GM18508 (cell line): ENCODE measurements around the gene MAPK8IP1.

Source experiments
- ATAC-seq: cut with Tn5 transposase; IDR thresholded peaks from one replicate; pipeline ENCODE4 v1.9.1; 2021; ENCODE audit warnings: moderate number of reproducible peaks; ENCODE audit not compliant: insufficient read depth, unreplicated experiment

MAPK8IP1 gene

GRCh38 chr11:45922425-45923082 is 37.1 kb downstream of the MAPK8IP1 start, which contains the start of gene LARGE2:
TSS of gene LARGE2 (plus strand) at chr11:45922656. CDS start at chr11:45922883, 227 bp downstream.
- ATAC-seq, result no peak

DNA sequence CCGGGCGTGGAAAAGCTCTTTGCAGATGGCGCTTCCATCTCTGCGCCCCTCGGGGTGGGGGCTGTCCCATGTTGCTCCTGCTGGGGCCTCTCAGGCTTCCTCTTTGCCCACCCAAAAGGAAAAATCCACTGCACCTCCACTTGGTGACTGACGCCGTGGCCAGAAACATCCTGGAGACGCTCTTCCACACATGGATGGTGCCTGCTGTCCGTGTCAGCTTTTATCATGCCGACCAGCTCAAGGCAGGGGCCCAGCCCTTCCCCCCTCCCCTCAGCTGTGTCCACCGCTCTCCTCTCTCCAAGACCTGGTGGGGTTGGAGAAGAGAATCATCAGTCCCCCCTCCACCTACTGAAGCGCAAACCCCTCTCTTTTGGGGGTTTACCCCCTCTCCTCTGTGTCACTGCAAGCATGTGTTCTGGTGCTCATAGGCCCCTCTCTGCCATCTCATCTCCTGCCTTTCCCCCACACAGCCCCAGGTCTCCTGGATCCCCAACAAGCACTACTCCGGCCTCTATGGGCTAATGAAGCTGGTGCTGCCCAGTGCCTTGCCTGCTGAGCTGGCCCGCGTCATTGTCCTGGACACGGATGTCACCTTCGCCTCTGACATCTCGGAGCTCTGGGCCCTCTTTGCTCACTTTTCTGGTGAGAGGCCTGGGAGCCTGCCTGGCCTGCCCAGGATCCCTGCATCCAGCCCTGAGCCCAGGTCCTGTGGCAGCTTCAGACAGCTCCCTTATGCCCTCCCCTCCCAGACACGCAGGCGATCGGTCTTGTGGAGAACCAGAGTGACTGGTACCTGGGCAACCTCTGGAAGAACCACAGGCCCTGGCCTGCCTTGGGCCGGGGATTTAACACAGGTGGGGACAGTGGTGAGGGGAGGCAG is 38.8 kb downstream of the MAPK8IP1 start:
- ATAC-seq, result no peak

DNA sequence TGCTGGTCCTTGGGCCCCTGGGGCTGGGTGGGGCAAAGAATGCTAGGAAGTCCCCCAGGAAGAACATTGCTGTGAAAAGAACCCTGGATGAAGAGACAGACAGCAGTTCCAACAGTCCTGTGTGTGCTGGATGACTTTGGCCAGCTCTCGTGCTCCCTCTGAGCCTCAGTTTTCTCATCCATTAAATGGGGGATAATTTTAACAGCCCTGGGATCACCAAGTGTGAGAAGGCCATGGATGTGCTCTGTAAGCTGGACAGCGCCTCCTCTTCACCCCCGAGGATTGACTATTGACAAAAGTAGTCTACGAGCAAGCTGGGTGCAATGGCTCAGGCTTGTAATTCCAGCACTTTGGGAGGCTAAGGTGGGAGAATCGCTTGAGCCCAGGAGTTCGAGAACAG is 39.5 kb downstream of the MAPK8IP1 start:
- no peak for ATAC-seq

DNA sequence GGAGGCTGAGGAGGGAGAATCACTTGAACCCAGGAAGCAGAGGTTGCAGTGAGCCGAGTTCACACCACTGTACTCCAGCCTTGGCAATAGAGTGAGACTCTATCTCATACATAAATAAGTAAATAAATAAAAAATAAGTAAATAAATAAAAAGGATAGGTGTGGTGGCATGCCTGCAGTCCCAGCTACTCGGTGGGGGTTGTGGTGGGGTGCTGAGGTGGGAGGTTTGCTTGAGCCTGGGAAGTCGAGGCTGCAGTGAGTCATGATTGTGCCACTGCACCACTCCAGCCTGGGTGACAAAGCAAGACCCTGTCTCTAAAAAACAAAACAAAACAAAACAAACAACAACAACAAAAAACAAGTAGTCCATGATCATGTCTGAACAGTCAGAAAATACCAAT is 40.1 kb downstream of the MAPK8IP1 start:
- no peak for ATAC-seq

- ATAC-seq, result no peak
Measured at GRCh38 chr11:45926001-45926401, 40.5 kb downstream of the MAPK8IP1 start.

- ATAC-seq, result no peak
Measured at GRCh38 chr11:45926536-45927331, 41.3 kb downstream of the MAPK8IP1 start.

- no peak for ATAC-seq
Measured at GRCh38 chr11:45927332-45927683, 41.9 kb downstream of the MAPK8IP1 start.

DNA sequence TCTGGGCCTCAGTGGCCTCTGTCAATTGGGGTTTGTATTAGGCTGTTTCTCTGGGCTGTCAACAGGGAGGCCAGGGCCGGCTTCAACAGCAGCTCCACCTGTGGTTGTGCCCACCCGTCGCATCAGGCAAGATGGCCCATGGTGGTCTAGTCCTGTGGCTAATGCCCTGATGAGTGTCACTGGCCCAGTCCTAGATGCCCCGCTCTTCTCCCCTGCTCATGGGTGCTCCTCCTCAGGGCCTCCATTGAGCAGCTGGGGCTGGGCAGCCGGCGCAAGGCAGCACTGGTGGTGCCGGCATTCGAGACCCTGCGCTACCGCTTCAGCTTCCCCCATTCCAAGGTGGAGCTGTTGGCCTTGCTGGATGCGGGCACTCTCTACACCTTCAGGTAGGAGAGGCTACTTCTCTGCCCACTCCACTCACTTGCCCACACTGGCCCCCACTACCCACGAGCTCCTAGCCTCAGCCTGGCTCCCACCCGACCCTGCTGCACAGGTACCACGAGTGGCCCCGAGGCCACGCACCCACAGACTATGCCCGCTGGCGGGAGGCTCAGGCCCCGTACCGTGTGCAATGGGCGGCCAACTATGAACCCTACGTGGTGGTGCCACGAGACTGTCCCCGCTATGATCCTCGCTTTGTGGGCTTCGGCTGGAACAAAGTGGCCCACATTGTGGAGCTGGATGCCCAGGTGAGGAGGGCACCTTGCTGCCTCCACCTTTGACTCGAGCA is 42.4 kb downstream of the MAPK8IP1 start:
- ATAC-seq, result no peak

- no peak for ATAC-seq
Measured at GRCh38 chr11:45928535-45929215, 43.2 kb downstream of the MAPK8IP1 start.

DNA sequence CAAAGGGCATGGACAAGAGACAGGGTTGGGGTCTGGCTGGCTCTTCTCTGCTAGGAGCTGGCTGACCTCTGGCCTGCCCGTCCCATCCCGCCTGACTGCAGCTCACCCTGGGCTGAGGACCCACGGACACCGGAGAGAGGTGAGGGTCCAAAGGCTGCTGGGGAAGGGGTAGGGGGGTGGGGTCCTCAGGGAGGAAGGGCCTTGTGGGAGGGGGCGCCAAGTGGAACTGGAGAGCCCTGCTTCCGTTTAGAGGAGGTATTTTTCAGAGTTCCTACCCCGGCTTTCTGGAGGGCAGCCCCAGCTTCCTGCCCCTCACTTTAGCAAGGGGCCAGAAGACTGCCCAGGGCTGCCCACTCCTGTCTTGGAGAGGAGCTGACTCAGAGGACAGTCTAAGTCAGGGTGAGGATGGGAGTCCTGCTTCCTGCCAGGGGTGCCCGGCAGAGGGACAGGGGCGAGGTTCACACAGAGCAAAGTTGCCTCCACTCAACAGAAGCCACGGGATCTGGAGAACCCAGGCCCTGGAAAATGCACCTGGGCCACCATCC is 44.1 kb downstream of the MAPK8IP1 start:
- ATAC-seq, result no peak

GRCh38 chr11:45930031-45930794 is 44.8 kb downstream of the MAPK8IP1 start:
- ATAC-seq, result peak; percentile 75

- ATAC-seq, result no peak
Measured at GRCh38 chr11:45930951-45931570, 45.6 kb downstream of the MAPK8IP1 start.

- no peak for ATAC-seq
Measured at GRCh38 chr11:45931739-45932138, 46.3 kb downstream of the MAPK8IP1 start.

DNA sequence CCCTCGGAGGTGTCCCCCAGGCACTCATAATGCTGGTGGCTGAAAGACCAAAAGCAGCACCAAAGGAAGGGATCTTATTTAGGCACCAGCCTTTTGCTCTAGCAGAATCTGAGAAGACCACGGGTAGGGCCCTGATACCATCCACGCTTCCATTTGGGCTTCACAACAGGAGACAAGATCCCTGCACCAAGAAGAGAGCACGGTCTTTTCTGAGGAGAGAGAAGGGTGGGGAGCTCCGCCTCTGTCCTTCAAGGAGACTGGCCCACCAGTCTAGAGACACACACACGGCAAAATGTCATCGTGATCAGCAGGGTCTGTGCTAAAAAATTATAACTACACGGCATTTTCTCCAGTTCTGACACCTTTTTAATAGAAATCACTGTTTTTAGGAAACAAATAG is 46.8 kb downstream of the MAPK8IP1 start:
- ATAC-seq, result no peak

GRCh38 chr11:45933131-45933831 is 47.8 kb downstream of the MAPK8IP1 start:
- no peak for ATAC-seq

- no peak for ATAC-seq
Measured at GRCh38 chr11:45933846-45934579, 48.6 kb downstream of the MAPK8IP1 start.
